ENCODE results near the gene KCND2. TPM values are rescaled to one million over a fixed set of nuclear protein-coding genes. Genes with fewer than 3 reads are reported as not detected.

The KCND2 gene
- polyA plus RNA-seq, 1 of the 3 experiments (the other 2 are of a cell fraction), result not detected

- Histone ChIP-seq H3K79me2 (ENCODE audit: insufficient read depth) (no peaks in the 10 kb centered on the region), H3K9me2 (no peaks in the 10 kb centered on the region), H4K20me1 (ENCODE audit: insufficient read depth) (no peaks in the 10 kb centered on the region), H2AFZ (ENCODE audit: low read depth) (no peak overlapping the region), H3F3A (replicated peaks; ENCODE audit: insufficient read depth) (no peaks in the 10 kb centered on the region), H3K9me3 (no peaks in the 10 kb centered on the region), H3K27ac (ENCODE audit: low read depth in 2 of 2, low read length in 1 of 2) (no peak overlapping the region), H3K4me2 (no peak overlapping the region), H3K4me1 (ENCODE audit: control insufficient read depth in 1 of 2, insufficient read depth in 2 of 2, low read depth in 1 of 2, low read length in 1 of 2) (no peaks in the 10 kb centered on the region), H3K36me3 (replicated peaks in 1 of 2; ENCODE audit: control insufficient read depth in 1 of 2, insufficient read depth in 2 of 2, low read length in 1 of 2) (no peaks in the 10 kb centered on the region), H3K27me3 (ENCODE audit: insufficient read depth) (no peaks in the 10 kb centered on the region), H3K9ac (no peak overlapping the region), H3K4me3 (ENCODE audit: low read depth in 2 of 2, low read length in 1 of 2) (no peak overlapping the region)
- POLR2A ChIA-PET, result no interaction called here
- 0% methylated on average over 1 of the region's 1 CpG for WGBS (ENCODE audit: low lambda C conversion rate)
- CTCF ChIA-PET, result no interaction called here
- DNase-seq, result no peak
- no peak for TF ChIP-seq MAX (IDR thresholded peaks at IDR 0.05; ENCODE audit: low read depth)
- TF ChIP-seq CHD2 (IDR thresholded peaks at IDR 0.05; ENCODE audit: low read length, partially characterized antibody), result no peak
- no peak for TF ChIP-seq NFIC (IDR thresholded peaks at IDR 0.05; ENCODE audit: borderline replicate concordance)
- TF ChIP-seq YY1 (IDR thresholded peaks at IDR 0.05; ENCODE audit: low read depth), result no peak
- no peak for TF ChIP-seq CTCF (IDR thresholded peaks at IDR 0.05)
- TF ChIP-seq MXI1 (IDR thresholded peaks at IDR 0.05; ENCODE audit: low read depth, low read length), result no peak
- TF ChIP-seq JUND (IDR thresholded peaks at IDR 0.05), result no peak
- TF ChIP-seq ZBTB33 (IDR thresholded peaks at IDR 0.05; ENCODE audit: borderline replicate concordance, low read depth), result no peak
- no peak for TF ChIP-seq POLR2AphosphoS5 (IDR thresholded peaks at IDR 0.05; ENCODE audit: low read depth, low read length)
- no peak for TF ChIP-seq TEAD4 (IDR thresholded peaks at IDR 0.05; ENCODE audit: borderline replicate concordance, insufficient read depth)
Observed at GRCh38 chr7:120226188-120226587, 46.8 kb upstream of the KCND2 start.

- H3K9me3 ChIP-seq, result no peaks in the 10 kb centered on the region
- H3K4me3 ChIP-seq (ENCODE audit: low read depth in 2 of 2, low read length in 1 of 2), result no peak overlapping the region
- TF ChIP-seq CHD2 (IDR thresholded peaks at IDR 0.05; ENCODE audit: low read length, partially characterized antibody) (no peak), RFX5 (IDR thresholded peaks at IDR 0.05; ENCODE audit: low read length) (no peak)
- WGBS (ENCODE audit: low lambda C conversion rate), result 2% methylated on average over 3 of the region's 3 CpGs
- H3K9ac ChIP-seq, result no peak overlapping the region
- H3F3A ChIP-seq (replicated peaks; ENCODE audit: insufficient read depth), result no peaks in the 10 kb centered on the region
- POLR2A ChIA-PET, result no interaction called here
- H3K9me2 ChIP-seq, result no peaks in the 10 kb centered on the region
- H3K4me1 ChIP-seq (ENCODE audit: control insufficient read depth in 1 of 2, insufficient read depth in 2 of 2, low read depth in 1 of 2, low read length in 1 of 2), result no peaks in the 10 kb centered on the region
- no peaks in the 10 kb centered on the region for H3K27me3 ChIP-seq (ENCODE audit: insufficient read depth)
- H3K36me3 ChIP-seq (replicated peaks in 1 of 2; ENCODE audit: control insufficient read depth in 1 of 2, insufficient read depth in 2 of 2, low read length in 1 of 2), result no peaks in the 10 kb centered on the region
- H3K4me2 ChIP-seq, result no peak overlapping the region
- no peaks in the 10 kb centered on the region for H3K79me2 ChIP-seq (ENCODE audit: insufficient read depth)
- CTCF ChIA-PET, result no interaction called here
- no peak for DNase-seq
- no peak overlapping the region for H2AFZ ChIP-seq (ENCODE audit: low read depth)
- no peaks in the 10 kb centered on the region for H4K20me1 ChIP-seq (ENCODE audit: insufficient read depth)
- H3K27ac ChIP-seq (ENCODE audit: low read depth in 2 of 2, low read length in 1 of 2), result no peak overlapping the region
Observed at GRCh38 chr7:120227255-120227654, 45.7 kb upstream of the KCND2 start.
